Lower leg skin (tissue), 4 donors: Measurements from ENCODE around the gene TDRD9. TPM values are rescaled to one million over a fixed set of nuclear protein-coding genes. Genes with fewer than 3 reads are reported as not detected.
"Not testable (repeated sequence)": the region's sequence is repeated elsewhere in the genome, so short reads cannot be mapped to it uniquely, and the experiment has no call there.

ENCODE experiments used
- DNase-seq, 2 donors: peaks; one replicate each; pipeline ENCODE4 v3.0.0-alpha.2; 2019; ENCODE audit warnings: low spot score in 2 of 2
- H3K4me3 ChIP-seq: fragments of 200-600 bp; sonication (generic); 2 replicates; pipeline ENCODE4 v1.5.1; 2017; ENCODE audit warnings: mild to moderate bottlenecking, low read depth; ENCODE audit not compliant: poor library complexity, severe bottlenecking
- CTCF ChIP-seq, 3 donors: fragments of 450-650 bp; IDR thresholded peaks; one replicate each; pipeline ENCODE4 v1.5.1; 2016; ENCODE audit warnings: antibody characterized with exemption in 3 of 3, mild to moderate bottlenecking in 3 of 3, moderate library complexity in 2 of 3
- POLR2A ChIP-seq, 2 donors: fragments of 450-650 bp; IDR thresholded peaks; one replicate each; pipeline ENCODE4 v1.6.1; 2016 to 2017; ENCODE audit warnings: antibody characterized with exemption in 2 of 2, mild to moderate bottlenecking in 1 of 2, moderate library complexity in 1 of 2
- WGBS, 2 donors: methylation state at CpG; one replicate each; pipeline ENCODE4 v1.1.5; 2018; 5-methylcytosine and 5-hydroxymethylcytosine counted together
- intact Hi-C: fragments of 100-400 bp; cut with DNase I; formaldehyde crosslinking; loops from one replicate; pipeline ENCODE4 v1.15.0; 2023; ENCODE audit warnings: low total_unique reads
- total RNA-seq, 4 donors: library from RNA; depleted of rRNA; stranded (reverse); fragments of >200 nt; gene quantifications; one replicate each; pipeline ENCODE4 v1.1.0, GENCODE V29; 2016

Gene TDRD9
- total RNA-seq, 4 donors from 2014 or later: 0.15 to 0.49 (median 0.16) TPM

GRCh38 chr14:103966631-103967030 is 38.4 kb downstream of the TDRD9 start:
- no peak for DNase-seq
- no peak overlapping the region for H3K4me3 ChIP-seq
- intact Hi-C loops: no loop called here
- TF ChIP-seq CTCF (IDR thresholded peaks at IDR 0.05) (no peak), POLR2A (IDR thresholded peaks at IDR 0.05) (no peak)

GRCh38 chr14:103969961-103970360 is 41.7 kb downstream of the TDRD9 start:
- TF ChIP-seq POLR2A (IDR thresholded peaks at IDR 0.05): no peak
- no peak for TF ChIP-seq CTCF (IDR thresholded peaks at IDR 0.05)
- intact Hi-C loops: no loop called here
- no peak overlapping the region for H3K4me3 ChIP-seq
- WGBS, 2 donors: 74 to 85% methylated on average over 4 of the region's 4 CpGs
- no peak for DNase-seq

- no peak for DNase-seq
- no peak overlapping the region for H3K4me3 ChIP-seq
- intact Hi-C loops: no loop called here
- TF ChIP-seq CTCF (IDR thresholded peaks at IDR 0.05) (no peak), POLR2A (IDR thresholded peaks at IDR 0.05) (no peak)
- 60 to 65% methylated on average over 4 of the region's 4 CpGs for WGBS, 2 donors
Measured at GRCh38 chr14:103973354-103973753, 45.1 kb downstream of the TDRD9 start.

GRCh38 chr14:103974575-103974974 is 46.3 kb downstream of the TDRD9 start:
- WGBS, 2 donors: 77 to 82% methylated on average over 2 of the region's 2 CpGs
- no peak for DNase-seq
- intact Hi-C loops: no loop called here
- H3K4me3 ChIP-seq: no peak overlapping the region
- TF ChIP-seq CTCF (IDR thresholded peaks at IDR 0.05) (no peak), POLR2A (IDR thresholded peaks at IDR 0.05) (no peak)

GRCh38 chr14:103980623-103981238 is 52.5 kb downstream of the TDRD9 start:
- H3K4me3 ChIP-seq, intact Hi-C loops: not testable (repeated sequence)
- WGBS, 2 donors: 51 to 60% methylated on average over 10 to 14 of the region's 14 CpGs
- peak in 1 of 3 donors; percentile 34 for TF ChIP-seq CTCF (IDR thresholded peaks at IDR 0.05)
- peak in 1 of 2 donors; percentile 22 for DNase-seq

GRCh38 chr14:103984196-103984595 is 55.9 kb downstream of the TDRD9 start:
- 86 to 89% methylated on average over 5 of the region's 5 CpGs for WGBS, 2 donors
- TF ChIP-seq CTCF (IDR thresholded peaks at IDR 0.05): no peak
- intact Hi-C loops: no loop called here
- no peak for DNase-seq
- no peak overlapping the region for H3K4me3 ChIP-seq
